Activated CD8-positive, alpha-beta memory T cell treated with anti-CD3 and anti-CD28 coated beads, Interleukin-2, amount 50 U/mL, for 1 hour (primary cell): ENCODE results near the gene EFCAB11.
"Not testable (repeated sequence)": the region's sequence is repeated elsewhere in the genome, so short reads cannot be mapped to it uniquely, and the experiment has no call there.

Experiments used
- DNase-seq: peaks from one replicate; pipeline ENCODE4 v3.0.0-alpha.2; 2020; ENCODE audit errors: extremely low read depth

EFCAB11 gene

DNA sequence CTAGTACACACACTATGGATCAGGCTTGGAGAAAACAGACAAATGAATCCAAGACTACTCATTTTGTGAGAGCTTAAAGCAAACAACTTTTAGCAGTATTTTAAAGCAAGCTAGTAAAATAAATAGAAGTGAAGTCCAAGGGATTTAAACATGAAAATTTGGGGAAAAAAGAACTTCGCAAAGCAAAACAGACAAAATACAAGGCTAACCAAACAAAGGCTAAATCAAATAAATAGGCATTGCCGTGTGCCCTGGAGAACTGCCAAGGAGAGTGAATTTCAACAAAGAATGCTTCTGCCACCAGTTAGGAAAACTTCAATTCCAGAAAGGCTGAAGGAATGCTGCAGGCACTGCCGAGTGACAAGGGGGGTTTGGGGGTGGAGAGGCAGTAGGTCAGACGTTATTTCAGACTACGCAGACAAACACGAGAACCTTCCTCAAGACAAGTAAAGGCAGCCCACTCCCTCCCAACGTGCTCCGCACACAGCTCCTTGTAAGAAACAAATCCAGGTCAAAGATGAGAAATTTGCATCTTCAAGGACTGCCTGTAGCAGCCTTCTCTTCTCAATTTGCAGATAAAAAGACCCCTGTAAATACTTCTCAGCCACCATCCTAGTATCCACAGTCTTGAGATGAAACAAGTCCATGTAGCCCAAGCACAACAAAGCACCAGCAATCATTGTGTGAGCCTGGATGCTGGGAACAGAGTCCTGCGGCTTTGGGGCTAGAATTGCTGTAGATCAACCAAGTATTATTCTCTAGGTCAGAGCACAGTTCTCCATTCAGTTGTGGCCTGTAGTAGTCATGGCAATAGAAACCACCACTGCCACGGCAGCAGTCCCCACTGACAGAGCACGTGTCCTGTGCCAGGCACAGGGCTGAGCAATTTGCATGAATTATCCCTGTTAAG, 43.3 kb downstream of the EFCAB11 start:
- no peak for DNase-seq

DNA sequence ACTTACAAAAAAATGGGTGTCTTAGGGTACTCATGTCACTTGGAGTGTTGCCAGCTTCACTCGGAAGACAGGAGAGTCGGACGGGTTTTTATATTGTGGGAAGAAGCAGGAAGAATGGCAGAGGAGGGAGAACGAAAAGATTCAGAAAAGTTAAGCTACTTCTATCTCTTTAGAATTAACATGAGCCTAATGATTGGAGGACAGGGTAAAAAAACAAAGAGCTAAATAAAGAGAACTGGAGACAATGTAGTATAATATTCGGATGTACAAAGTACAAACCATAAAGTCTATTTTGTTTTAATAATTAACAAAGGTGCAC, 43.9 kb downstream of the EFCAB11 start:
- DNase-seq, result no peak

DNA sequence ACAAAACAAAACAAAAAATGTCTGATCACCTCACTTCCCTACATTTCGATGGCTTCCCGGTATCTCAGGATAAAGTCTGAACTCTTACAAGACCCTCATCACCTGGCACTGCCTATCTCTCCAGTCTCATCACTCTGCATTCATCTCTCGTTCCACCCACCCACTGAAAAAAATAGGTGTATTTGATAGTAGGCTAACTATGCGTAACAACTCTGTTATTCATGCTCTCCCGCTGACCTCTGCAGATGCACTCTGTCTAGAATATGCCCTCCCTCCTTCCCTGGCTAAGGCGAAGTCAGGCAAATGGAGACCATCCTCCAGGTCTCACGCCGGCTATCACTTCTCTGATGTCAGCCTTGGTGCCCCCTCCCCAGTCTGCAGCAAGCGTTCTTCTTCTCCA, 44.9 kb downstream of the EFCAB11 start:
- no peak for DNase-seq

DNA sequence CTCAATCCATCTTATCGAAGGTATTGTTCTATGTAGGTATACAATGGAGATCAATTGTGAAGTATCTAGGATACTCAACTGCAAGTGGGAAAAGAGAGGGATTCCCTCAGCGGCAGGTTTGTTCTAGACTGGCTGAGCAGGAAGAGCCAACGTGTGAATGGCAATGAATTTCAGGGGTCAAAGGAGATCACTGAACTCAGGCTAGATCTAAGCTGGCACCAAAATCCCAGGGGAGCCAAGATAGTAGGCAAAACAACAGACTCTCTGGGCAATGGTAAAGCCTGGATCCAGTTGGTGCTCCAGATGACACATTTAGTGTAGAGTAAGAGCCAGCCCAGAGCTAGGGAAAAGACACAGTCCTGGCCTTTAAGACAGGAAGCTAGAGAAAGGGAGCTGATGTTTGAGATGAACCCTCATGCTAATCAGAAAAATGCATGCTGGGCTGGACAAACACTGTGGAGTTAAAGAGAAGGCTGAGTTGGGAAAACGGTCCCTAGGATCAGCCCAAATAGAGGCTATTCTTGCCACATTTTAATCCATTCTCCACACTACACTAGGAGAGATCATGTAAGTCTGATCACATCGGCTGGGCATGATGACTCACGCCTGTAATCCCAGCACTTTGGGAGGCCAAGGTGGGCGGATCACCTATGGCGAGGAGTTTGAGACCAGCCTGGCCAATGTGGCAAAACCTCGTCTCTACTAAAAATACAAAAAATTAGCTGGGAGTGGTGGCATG, 45.6 kb downstream of the EFCAB11 start:
- DNase-seq, result no peak

DNA sequence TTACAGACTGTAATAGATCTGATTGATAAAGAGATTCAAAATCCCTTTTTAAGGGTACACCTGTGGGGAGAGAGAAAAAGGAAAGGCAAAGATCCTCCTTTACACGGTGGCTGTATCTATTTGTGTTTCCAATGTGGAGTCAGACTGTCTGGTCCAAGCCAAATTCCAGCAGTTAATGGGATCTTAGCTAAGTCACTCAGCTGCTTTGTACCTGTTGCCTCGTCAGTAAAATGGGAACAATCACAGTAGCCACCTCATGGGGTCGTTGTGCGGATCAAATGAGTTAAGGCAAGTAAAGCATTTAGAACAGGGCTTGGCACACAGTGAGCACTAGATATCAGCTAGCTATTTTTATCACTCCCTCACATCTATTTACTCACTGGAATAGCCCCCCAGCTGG, 46.9 kb downstream of the EFCAB11 start:
- DNase-seq, result no peak

DNA sequence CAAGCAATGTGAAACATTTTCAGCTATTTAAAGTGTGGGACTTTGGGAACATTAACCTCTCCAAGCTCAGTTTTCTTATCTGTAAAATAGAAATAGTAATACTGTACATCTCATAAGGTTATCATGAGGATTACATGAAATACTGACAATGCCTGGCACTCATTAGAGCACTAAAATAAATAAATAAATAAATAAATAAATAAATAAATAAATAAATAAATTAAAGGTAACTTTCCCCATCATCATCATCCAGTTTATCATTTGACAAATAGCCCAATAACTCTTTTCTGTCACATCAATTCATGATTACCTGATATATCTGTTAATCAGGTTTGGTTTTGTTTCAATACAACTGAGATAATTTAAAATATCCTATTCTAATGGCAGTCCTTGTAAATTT, 48.5 kb downstream of the EFCAB11 start:
- no peak for DNase-seq

DNA sequence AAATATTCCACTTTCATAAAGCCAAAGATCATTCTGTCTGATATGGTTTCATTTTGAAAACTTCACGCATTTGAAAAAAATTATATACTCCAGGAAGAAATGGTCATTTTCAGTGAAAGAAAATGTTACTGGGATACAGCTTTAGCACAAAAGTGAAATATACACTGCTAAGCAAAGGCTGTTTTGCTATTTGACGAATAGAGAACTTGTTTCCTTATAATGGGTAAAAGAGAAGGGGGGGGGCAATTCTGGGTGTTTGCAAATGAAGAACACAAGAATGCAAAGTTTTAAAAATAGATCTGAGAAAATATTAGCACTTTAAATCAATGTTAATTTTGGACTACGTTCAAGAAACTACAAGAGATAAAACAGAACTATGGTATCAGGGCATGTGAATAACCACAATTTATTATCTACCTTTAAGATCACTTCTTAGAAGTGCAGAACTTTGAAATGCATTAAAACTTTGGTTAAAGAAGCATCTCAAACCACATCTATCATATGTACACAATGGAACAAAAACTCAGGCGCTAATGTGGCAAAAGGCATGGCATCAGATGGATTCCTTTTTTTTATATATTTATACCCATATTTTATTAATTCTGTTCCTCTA, 51.1 kb downstream of the EFCAB11 start:
- no peak for DNase-seq

DNA sequence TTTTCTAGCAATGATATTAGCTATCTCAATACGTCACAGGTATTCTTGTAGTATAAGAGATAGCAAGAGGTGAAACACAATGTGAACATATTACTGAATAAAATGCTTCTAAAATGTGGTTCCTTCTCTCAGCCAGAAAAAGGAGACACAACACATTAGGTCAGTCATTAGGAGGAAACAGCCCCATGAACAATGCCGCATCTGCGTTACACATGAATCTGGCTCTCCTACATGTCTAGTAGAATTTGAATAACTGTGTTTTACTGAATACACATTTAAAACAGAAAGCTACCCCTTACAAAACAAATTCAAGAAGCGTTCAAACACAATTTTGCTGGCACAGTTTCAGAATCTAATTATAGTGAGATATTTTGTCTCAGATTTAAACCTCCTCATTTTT, 51.6 kb downstream of the EFCAB11 start:
- DNase-seq, result no peak

DNA sequence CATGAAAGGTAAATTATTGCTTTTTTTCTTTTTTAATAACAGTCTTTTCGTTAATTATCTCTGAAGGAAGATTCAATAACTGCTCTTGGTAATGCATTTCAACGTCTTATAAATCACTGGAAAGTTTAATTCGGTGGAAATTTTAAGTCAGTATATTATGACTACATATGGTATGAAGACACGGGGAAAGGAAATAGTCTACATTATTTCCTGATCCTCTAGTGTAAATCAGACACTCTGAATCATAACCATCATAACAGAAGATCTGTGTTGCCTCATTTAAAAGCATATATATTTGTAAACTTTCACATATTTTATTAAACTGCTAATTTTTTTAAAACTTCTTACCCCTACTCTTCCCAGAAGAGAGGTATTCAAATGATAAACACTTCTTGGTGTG, 53.7 kb downstream of the EFCAB11 start:
- DNase-seq, result no peak

DNA sequence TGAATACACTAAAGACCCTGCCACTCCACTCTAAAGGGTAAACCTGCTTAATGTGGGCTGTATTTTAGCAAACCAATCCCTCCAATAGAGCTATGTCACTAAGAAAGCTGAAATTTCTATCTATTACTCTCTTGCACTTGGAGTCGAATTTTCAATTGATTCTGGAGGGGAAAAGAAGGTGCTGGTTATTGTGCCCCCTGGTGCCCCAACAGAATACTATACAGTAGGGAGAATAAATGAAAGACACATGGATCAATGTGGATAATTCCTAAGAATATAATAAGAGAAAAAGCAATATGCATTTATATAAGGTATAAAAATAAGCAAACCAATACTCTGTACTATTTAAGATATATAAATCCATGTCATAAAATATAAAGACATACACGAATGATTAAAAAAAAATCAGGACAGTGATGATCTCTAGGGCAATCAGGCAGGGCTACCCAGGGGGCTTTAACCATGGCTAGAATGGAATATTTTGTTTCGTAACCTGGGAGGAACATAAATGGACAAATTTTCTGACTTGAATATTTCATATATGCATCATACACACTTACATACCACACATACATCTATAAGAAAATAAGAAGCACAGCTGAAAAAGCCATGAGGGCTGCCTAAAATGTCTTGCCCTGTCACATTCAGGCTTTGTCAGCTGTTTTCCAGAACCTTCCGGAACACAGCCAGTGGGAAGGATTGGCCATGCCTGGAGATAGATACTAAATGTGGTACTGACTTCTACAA, 54.4 kb downstream of the EFCAB11 start:
- DNase-seq, result no peak

DNA sequence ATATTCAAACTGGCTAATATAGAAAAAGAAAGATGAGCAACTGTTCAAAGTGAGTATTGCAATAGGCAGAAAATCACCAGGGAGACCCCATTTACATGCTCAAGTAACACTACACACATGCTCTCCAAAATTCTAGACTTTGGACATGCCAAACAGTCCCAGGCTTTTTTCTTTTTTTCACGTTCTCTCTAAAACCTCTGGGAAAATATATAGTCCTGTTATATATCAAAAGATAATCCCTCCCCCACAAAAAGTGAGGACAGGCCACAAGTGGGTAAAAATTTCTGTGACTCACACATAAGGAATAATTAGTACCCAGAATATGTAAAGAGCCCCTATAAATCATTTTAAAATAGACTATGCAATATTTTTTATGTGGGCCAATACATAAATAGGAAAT, 55.2 kb downstream of the EFCAB11 start:
- DNase-seq, result no peak

DNA sequence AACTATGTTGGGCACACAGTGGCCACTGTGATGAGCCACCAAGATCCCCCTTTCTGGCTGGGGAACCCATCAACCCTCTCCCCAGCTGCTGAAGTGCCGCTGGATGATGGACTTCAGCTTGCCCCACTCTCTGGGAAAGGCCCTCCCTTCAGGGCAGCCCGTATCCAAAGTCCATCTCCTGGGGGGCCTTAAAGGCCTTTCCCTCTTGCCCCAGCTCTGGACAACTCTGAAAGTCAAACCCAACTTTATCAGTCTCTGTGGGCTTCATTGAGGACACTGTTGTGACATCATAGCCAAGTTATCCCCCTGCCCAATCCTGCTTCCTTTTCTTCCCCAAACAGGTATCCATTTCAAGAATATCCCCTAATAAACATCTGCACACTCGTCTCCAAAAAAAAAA, 61.1 kb downstream of the EFCAB11 start:
- not testable (repeated sequence) for DNase-seq

DNA sequence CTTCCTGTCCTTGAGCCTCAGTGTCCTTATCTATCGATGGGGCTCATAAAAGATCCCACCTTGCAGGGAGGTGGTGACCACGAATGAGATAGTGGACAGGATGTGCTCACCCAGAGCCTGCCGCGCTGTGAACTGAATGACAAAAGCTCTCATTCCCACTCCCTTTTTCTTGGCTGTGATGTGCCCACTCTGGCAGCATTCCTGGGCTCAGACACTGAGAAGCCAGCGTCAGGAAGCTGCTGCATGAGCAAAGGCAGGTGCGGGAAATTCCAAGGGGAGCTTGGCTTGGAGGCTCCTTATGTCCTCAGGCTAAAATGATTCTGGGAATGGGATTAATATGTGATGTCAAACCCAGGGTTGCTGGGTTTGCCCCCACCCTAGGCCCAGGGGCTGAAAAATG, 61.6 kb downstream of the EFCAB11 start:
- DNase-seq, result no peak

DNA sequence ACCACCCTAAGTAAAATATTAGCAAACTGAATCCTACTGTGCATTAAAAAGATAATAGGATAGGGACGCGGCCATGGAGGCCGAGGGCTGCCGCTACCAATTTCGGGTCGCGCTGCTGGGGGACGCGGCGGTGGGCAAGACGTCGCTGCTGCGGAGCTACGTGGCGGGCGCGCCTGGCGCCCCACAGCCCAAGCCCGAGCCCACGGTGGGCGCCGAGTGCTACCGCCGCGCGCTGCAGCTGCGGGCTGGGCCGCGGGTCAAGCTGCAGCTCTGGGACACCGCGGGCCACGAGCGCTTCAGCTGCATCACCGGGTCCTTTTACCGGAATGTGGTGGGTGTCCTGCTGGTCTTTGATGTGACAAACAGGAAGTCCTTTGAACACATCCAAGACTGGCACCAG, 62.8 kb downstream of the EFCAB11 start:
- not testable (repeated sequence) for DNase-seq

DNA sequence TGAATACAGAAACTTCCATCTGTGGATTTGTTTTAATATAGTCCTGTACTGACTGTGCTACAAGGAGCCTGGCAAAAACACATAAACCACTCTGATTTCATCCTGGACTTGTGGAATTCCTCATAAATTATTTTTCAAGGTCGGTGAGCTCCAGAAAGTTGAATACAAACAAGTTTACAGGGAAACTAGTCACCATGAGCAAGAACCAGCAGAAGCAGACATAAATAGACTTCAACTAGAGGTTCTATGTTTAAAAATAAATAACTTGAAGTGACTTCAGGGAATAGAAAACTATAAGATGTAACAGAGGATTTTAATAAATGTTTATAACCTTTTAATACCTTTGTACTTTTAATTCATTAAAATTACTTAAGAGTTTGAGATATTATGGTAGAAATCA, 63.5 kb downstream of the EFCAB11 start:
- DNase-seq, result no peak

DNA sequence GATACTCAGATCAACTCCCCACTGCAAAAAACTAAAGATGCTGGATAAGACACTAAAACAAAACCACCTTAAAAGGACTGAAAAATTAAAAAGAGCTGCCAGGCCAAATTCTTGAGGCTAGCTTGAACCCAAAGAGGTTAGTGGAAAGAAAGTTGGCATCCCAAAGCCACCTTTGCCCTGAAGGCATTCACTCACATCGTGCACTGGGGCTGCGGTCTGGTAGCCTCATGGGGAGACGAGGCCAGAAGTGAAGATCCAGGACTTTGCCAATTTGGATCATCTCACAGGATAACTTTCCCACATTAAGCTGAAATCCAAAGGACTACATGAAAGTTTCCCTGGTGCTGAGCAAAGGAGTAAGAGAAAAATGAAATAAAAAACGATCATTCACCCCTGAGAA, 63.9 kb downstream of the EFCAB11 start:
- DNase-seq, result no peak

DNA sequence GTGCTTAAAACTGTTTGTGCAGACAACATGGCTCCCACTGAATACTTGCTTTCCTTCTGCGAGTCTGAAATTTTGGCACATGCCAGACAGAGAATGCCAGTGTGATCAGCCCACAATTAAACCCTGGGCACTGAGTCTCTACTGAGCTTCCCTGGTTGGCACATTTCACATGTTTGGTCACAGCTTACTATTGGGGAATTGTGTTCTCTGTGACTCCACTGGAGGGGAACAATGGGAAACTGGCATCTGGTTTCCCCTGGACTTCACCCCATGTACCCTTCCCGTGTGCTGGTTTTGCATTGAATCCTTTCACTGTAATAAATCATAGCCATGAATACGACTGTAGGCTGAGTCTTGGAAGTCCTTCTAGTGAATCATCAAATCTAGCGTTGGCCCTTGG, 64.9 kb downstream of the EFCAB11 start:
- DNase-seq, result no peak

DNA sequence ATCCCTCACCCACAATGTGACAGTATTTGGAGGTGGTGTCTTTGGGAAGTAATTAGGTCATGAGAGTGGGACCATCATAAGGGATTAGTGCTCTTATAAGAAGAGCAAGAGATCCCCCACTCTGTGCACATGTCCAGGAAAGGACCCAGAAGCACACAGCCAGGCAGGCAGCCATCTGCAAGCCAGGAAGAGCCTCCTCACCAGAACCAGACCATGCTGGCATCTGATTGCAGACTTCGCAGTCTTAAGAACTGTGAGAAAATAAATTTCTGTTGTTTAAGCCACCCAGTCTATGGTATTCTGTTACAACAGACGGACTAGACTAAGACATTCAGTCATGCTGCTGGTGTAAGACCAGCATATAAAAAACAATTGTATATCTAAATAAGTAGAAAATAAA, 69.8 kb downstream of the EFCAB11 start:
- DNase-seq, result no peak

DNA sequence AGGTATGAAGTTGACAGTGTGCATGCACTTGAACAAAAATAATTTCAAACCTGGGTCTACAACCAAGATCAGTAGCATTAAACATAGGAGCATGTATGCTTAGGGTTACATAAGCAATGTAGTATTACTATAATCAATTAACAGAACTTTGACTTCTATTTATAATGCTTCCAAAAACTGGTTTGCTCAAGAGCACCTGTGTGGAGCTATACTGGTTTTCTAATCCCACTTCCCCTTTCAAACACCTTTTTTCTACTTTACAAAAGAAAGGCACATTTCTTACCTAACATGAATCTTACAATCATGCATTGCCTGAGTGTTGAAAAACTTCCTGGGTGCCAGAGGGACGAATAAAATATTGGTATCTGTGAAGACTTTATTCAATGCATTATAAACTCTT, 72.7 kb downstream of the EFCAB11 start:
- no peak for DNase-seq

DNA sequence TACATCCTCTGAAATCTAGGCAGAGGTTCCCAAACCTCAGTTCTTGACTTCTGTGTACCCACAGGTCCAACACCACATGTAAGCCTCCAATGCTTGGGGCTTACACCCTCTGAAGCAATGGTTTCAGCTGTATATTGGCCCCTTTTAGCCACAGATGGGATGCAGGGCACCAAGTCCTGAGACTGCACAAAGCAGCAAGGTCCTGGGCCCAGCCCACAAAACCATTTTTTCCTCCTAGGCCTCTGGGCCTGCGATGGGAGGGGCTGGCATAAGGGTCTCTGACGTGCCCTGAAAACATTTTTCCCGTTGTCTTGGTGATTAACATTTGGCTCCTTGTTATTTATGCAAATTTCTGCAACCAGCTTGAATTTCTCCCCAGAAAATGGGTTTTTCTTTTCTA, 80.4 kb downstream of the EFCAB11 start:
- DNase-seq, result not testable (repeated sequence)

DNA sequence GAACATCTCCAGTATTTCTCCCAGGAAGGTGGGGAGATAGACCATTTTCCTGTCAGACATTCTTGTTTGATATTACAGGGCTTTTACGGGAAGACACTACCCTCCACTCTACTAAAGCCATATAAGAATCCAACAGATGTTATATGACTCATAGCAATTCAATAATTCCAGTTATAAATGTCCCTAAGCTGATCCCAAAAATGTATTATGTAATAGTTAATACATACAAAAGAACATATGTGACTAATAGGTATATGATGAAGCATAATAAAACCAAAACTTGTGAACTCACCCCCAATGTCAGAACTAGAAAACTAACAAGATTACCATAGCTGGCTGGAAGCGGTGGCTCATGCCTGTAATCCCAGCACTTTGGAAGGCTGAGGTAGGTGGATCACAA, 84.2 kb downstream of the EFCAB11 start:
- DNase-seq, result no peak

DNA sequence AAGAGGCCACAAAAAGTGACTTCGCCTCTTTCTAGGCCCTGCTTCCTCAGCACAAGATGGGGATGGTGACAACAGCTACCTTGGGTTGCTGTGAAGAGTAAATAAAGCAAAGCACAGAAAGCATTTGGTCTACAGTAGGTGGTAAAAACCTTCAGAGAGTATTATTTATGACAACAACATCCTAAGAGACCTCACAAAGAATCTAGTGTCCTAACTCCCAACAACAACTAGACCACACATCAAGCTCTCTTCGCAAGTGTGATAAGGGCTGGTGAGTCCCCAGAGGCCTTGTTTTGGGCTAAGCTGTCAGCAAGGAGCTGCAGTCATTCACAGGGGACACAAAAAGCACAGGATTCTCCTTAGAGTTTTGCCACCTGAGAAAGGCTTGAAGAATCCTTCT, 84.9 kb downstream of the EFCAB11 start:
- DNase-seq, result no peak
